Mammary epithelial cell (primary cell): ENCODE results near the gene CSMD2.

Source experiments
- EZH2 ChIP-seq: IDR thresholded peaks from 2 replicates; pipeline ENCODE4 v1.6.1; 2012; ENCODE audit warnings: low read length, inconsistent platforms, borderline replicate concordance
- TF ChIP-seq, protein P1 (sequence below), 2 donors: IDR thresholded peaks in 1 of 2; conservative IDR thresholded peaks in 1 of 2; 2 replicates each; pipeline ENCODE4 v1.5.1; 2011 to 2012; ENCODE audit warnings: inconsistent platforms in 2 of 2, low read length in 2 of 2, mild to moderate bottlenecking in 2 of 2, control low read depth in 1 of 2, low read depth in 1 of 2; ENCODE audit not compliant: insufficient read depth in 1 of 2; ENCODE audit errors: extremely low read depth in 1 of 2

DNA sequence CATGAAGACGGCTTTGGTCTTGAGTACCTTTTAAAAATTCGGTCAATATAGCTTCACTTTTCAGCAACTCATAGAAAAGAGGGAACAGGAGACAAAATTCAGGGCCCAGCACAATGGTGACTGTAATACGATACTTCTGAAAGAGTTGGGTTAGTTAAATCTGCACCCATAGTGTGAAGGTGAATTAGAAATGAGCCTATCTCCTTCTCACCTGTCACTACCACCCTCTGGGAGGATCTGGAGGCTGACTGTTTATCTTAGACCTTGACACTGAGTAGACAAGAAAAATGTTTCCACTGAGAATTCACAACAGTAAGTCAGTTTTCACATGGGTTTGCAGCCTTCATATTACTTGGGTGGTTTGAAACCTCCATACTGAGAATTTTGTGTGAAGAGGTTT lies 359.0 kb downstream of the CSMD2 start:
- TF ChIP-seq, protein P1, sequence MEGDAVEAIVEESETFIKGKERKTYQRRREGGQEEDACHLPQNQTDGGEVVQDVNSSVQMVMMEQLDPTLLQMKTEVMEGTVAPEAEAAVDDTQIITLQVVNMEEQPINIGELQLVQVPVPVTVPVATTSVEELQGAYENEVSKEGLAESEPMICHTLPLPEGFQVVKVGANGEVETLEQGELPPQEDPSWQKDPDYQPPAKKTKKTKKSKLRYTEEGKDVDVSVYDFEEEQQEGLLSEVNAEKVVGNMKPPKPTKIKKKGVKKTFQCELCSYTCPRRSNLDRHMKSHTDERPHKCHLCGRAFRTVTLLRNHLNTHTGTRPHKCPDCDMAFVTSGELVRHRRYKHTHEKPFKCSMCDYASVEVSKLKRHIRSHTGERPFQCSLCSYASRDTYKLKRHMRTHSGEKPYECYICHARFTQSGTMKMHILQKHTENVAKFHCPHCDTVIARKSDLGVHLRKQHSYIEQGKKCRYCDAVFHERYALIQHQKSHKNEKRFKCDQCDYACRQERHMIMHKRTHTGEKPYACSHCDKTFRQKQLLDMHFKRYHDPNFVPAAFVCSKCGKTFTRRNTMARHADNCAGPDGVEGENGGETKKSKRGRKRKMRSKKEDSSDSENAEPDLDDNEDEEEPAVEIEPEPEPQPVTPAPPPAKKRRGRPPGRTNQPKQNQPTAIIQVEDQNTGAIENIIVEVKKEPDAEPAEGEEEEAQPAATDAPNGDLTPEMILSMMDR (conservative IDR thresholded peaks at IDR 0.05 in 1 of 2, IDR thresholded peaks at IDR 0.05 in 1 of 2; ENCODE audit: extremely low read depth in 1 of 2, insufficient read depth in 1 of 2, low read depth in 1 of 2, low read length in 2 of 2) = no peak
- no peak for TF ChIP-seq EZH2
